LNCAP (cell line): ENCODE measurements around the gene RNF144B.

Experiments
- CTCF ChIP-seq: fragments of 450-650 bp; IDR thresholded peaks from 2 replicates; pipeline ENCODE4 v1.5.1; 2017; ENCODE audit warnings: mild to moderate bottlenecking

RNF144B gene

GRCh38 chr6:18362058-18362561 is 25.0 kb upstream of the RNF144B start:
- no peak for TF ChIP-seq CTCF

- no peak for TF ChIP-seq CTCF
These were observed 23.4 kb upstream of the RNF144B start for GRCh38 chr6:18363746-18364145.

- TF ChIP-seq CTCF = no peak
These were observed 19.8 kb upstream of the RNF144B start for GRCh38 chr6:18367371-18367770.

- no peak for TF ChIP-seq CTCF
These were observed 18.7 kb upstream of the RNF144B start for GRCh38 chr6:18368277-18369105.

GRCh38 chr6:18371010-18371409 is 16.1 kb upstream of the RNF144B start:
- no peak for TF ChIP-seq CTCF

GRCh38 chr6:18371656-18372055 is 15.5 kb upstream of the RNF144B start:
- no peak for TF ChIP-seq CTCF

- TF ChIP-seq CTCF = no peak
These were observed 6.9 kb upstream of the RNF144B start for GRCh38 chr6:18380158-18380836.
